Measurements from ENCODE around the gene RUNX2. TPM values are rescaled to one million over a fixed set of nuclear protein-coding genes. Genes with fewer than 3 reads are reported as not detected.

Gene RUNX2
- polyA plus RNA-seq, 1 donor from 2014 or later = not detected

DNA sequence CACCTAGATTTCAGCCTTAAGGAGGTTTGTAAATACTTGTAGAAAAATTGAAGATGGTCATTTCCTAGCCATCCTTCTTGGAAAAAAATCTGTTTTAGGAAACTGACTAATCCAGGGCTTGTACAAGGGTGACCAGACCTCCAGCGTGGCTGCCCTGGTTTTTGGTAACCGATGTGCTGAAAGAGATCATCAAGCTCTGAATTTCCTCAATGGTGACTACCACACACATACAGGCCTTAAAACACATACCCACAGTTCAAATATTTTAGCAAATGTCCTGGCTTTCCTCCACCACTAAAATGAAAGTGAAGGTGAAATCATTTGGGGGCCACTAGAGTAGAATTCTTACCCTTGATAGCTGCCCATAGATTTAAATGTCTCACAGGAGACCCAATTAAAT is 264.9 kb downstream of the RUNX2 start:
- no peaks in the 10 kb centered on the region for H4K20me1 ChIP-seq (ENCODE audit: insufficient read depth)
- H3K27me3 ChIP-seq (ENCODE audit: insufficient read depth, low read depth, low read length) = no peaks in the 10 kb centered on the region
- no peak overlapping the region for H3K9ac ChIP-seq (ENCODE audit: low read length)
- H3K36me3 ChIP-seq (ENCODE audit: insufficient read depth, low read length) = no peaks in the 10 kb centered on the region
- H3F3A ChIP-seq (ENCODE audit: insufficient read depth, low read length, poor library complexity, severe bottlenecking) = no peaks in the 10 kb centered on the region
- TF ChIP-seq, protein P1, sequence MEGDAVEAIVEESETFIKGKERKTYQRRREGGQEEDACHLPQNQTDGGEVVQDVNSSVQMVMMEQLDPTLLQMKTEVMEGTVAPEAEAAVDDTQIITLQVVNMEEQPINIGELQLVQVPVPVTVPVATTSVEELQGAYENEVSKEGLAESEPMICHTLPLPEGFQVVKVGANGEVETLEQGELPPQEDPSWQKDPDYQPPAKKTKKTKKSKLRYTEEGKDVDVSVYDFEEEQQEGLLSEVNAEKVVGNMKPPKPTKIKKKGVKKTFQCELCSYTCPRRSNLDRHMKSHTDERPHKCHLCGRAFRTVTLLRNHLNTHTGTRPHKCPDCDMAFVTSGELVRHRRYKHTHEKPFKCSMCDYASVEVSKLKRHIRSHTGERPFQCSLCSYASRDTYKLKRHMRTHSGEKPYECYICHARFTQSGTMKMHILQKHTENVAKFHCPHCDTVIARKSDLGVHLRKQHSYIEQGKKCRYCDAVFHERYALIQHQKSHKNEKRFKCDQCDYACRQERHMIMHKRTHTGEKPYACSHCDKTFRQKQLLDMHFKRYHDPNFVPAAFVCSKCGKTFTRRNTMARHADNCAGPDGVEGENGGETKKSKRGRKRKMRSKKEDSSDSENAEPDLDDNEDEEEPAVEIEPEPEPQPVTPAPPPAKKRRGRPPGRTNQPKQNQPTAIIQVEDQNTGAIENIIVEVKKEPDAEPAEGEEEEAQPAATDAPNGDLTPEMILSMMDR (IDR thresholded peaks at IDR 0.05; ENCODE audit: poor library complexity, severe bottlenecking) = no peak
- no peak for TF ChIP-seq RAD21 (conservative IDR thresholded peaks at IDR 0.05)
- no peak for TF ChIP-seq EP300 (conservative IDR thresholded peaks at IDR 0.05; ENCODE audit: poor library complexity, severe bottlenecking)
- TF ChIP-seq MXI1 (conservative IDR thresholded peaks at IDR 0.05; ENCODE audit: poor library complexity, severe bottlenecking) = no peak
- TF ChIP-seq, protein P2, sequence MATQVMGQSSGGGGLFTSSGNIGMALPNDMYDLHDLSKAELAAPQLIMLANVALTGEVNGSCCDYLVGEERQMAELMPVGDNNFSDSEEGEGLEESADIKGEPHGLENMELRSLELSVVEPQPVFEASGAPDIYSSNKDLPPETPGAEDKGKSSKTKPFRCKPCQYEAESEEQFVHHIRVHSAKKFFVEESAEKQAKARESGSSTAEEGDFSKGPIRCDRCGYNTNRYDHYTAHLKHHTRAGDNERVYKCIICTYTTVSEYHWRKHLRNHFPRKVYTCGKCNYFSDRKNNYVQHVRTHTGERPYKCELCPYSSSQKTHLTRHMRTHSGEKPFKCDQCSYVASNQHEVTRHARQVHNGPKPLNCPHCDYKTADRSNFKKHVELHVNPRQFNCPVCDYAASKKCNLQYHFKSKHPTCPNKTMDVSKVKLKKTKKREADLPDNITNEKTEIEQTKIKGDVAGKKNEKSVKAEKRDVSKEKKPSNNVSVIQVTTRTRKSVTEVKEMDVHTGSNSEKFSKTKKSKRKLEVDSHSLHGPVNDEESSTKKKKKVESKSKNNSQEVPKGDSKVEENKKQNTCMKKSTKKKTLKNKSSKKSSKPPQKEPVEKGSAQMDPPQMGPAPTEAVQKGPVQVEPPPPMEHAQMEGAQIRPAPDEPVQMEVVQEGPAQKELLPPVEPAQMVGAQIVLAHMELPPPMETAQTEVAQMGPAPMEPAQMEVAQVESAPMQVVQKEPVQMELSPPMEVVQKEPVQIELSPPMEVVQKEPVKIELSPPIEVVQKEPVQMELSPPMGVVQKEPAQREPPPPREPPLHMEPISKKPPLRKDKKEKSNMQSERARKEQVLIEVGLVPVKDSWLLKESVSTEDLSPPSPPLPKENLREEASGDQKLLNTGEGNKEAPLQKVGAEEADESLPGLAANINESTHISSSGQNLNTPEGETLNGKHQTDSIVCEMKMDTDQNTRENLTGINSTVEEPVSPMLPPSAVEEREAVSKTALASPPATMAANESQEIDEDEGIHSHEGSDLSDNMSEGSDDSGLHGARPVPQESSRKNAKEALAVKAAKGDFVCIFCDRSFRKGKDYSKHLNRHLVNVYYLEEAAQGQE (IDR thresholded peaks at IDR 0.05; ENCODE audit: borderline replicate concordance) = no peak
- no peak overlapping the region for H3K27ac ChIP-seq (ENCODE audit: low read length)
- no peaks in the 10 kb centered on the region for H3K9me2 ChIP-seq (ENCODE audit: insufficient read depth, low read length)
- no peak overlapping the region for H3K4me3 ChIP-seq (ENCODE audit: low read length)
- H3K4me2 ChIP-seq (ENCODE audit: low read length) = no peak overlapping the region
- H3K9me3 ChIP-seq (ENCODE audit: low read length) = no peaks in the 10 kb centered on the region
- H3K79me2 ChIP-seq (replicated peaks; ENCODE audit: insufficient read depth, low read length) = no peaks in the 10 kb centered on the region
- H2AFZ ChIP-seq (ENCODE audit: low read depth, low read length) = no peak overlapping the region

DNA sequence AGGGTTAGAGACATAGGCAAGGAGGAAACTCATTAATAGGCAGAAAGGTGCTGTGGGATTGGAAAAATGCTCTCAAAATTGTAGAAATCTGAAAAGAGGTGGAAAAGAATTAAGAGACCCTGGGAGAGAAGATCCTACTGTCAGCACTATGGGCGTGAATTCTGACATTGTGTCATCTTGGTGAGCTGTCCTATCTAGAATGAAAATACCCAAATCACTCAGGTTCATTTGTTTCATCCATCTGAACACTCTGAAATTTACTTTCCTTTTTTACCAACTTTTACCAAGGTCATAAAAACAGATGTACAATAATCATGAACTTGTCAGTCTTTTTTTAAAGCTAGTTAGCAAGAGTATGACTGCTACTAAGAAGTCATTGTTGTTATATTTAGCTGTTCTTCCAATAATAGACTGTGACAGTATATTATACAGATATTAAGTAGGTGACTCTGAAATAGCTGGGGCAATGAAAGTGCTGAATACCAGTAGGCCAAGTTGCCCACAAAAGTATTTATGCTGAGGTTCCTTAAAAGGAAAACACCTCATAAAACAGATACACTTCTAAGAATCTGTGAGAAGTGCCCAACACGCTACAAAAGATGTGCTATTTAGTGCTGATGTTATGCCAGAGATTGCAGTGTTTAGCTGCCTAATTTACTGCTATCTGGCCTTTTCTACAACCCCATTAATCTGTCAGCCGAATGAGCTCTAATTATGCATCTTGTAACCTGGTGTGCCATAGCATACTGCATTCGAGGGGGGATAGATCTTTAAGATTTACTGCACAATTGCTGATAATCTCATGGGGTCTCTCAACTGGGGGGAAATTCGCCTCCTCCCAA is 267.1 kb downstream of the RUNX2 start:
- Histone ChIP-seq H2AFZ (ENCODE audit: low read depth, low read length) (no peak overlapping the region), H4K20me1 (ENCODE audit: insufficient read depth) (no peaks in the 10 kb centered on the region), H3K9ac (ENCODE audit: low read length) (no peak overlapping the region), H3K4me3 (ENCODE audit: low read length) (peak overlapping the region; percentile 48), H3K4me2 (ENCODE audit: low read length) (peak overlapping the region; percentile 21), H3K9me3 (ENCODE audit: low read length) (no peaks in the 10 kb centered on the region), H3K27ac (ENCODE audit: low read length) (peak overlapping the region; percentile 19), H3K36me3 (ENCODE audit: insufficient read depth, low read length) (no peaks in the 10 kb centered on the region), H3K27me3 (ENCODE audit: insufficient read depth, low read depth, low read length) (no peaks in the 10 kb centered on the region), H3K79me2 (replicated peaks; ENCODE audit: insufficient read depth, low read length) (no peaks in the 10 kb centered on the region), H3F3A (ENCODE audit: insufficient read depth, low read length, poor library complexity, severe bottlenecking) (no peaks in the 10 kb centered on the region), H3K9me2 (ENCODE audit: insufficient read depth, low read length) (no peaks in the 10 kb centered on the region)
- TF ChIP-seq MXI1 (conservative IDR thresholded peaks at IDR 0.05; ENCODE audit: poor library complexity, severe bottlenecking) (no peak), RAD21 (conservative IDR thresholded peaks at IDR 0.05) (no peak), TAF1 (IDR thresholded peaks at IDR 0.05; ENCODE audit: low read depth) (no peak), POLR2AphosphoS5 (IDR thresholded peaks at IDR 0.05) (no peak)
- TF ChIP-seq, protein P1 (IDR thresholded peaks at IDR 0.05; ENCODE audit: poor library complexity, severe bottlenecking) = no peak
